DND-41 (cell line): ENCODE results near the gene SPPL3.
"Not testable (repeated sequence)": the region's sequence is repeated elsewhere in the genome, so short reads cannot be mapped to it uniquely, and the experiment has no call there.

Experiments
- ATAC-seq: fragments of 200-7000 bp; cut with Tn5 transposase; 3 replicates; pipeline ENCODE4 v1.9.1; 2021; ENCODE audit warnings: low read depth; ENCODE audit not compliant: insufficient read depth
- DNase-seq: peaks from one replicate; pipeline ENCODE4 v3.0.0-alpha.2; 2020
- H2AFZ ChIP-seq: 2 replicates; pipeline ENCODE4 v1.6.0; 2012; ENCODE audit warnings: low read depth, low read length
- H3K27ac ChIP-seq: 2 replicates; pipeline ENCODE4 v1.5.1; 2012; ENCODE audit warnings: low read length, inconsistent platforms
- H3K27me3 ChIP-seq: fragments of 200-600 bp; sonication (generic); 2 replicates; pipeline ENCODE4 v1.6.0; 2012; ENCODE audit warnings: low read length, mild to moderate bottlenecking, inconsistent platforms; ENCODE audit not compliant: insufficient read depth, poor library complexity
- H3K36me3 ChIP-seq: 2 replicates; pipeline ENCODE4 v1.5.1; 2012; ENCODE audit warnings: low read length, inconsistent platforms; ENCODE audit not compliant: insufficient read depth
- H3K4me1 ChIP-seq: 2 replicates; pipeline ENCODE4 v1.5.1; 2012; ENCODE audit warnings: mild to moderate bottlenecking, low read length; ENCODE audit not compliant: insufficient read depth
- H3K4me2 ChIP-seq: 2 replicates; pipeline ENCODE4 v1.6.0; 2012; ENCODE audit warnings: mild to moderate bottlenecking, moderate library complexity, low read length, inconsistent platforms; ENCODE audit not compliant: insufficient read depth
- H3K4me3 ChIP-seq, 2 experiments: fragments of 200-600 bp in 1 of 2; shearing (Covaris generic) in 1 of 2; 2 replicates each; pipeline ENCODE4 v1.5.1; 2012 to 2016; ENCODE audit warnings: inconsistent platforms in 2 of 2, low read length in 2 of 2, mild to moderate bottlenecking in 2 of 2, low read depth in 1 of 2, moderate library complexity in 1 of 2
- H3K79me2 ChIP-seq: 2 replicates; pipeline ENCODE4 v1.6.0; 2012; ENCODE audit warnings: low read length, inconsistent platforms; ENCODE audit not compliant: insufficient read depth
- H3K9ac ChIP-seq: 2 replicates; pipeline ENCODE4 v1.6.0; 2012; ENCODE audit warnings: low read depth, mild to moderate bottlenecking, inconsistent platforms, low read length, moderate library complexity
- H3K9me3 ChIP-seq: 2 replicates; pipeline ENCODE4 v1.5.1; 2012; ENCODE audit warnings: low read length, moderate library complexity, mild to moderate bottlenecking, inconsistent platforms; ENCODE audit not compliant: insufficient read depth, severe bottlenecking
- H4K20me1 ChIP-seq: 2 replicates; pipeline ENCODE4 v1.6.0; 2012; ENCODE audit warnings: low read length; ENCODE audit not compliant: insufficient read depth
- EZH2 ChIP-seq: IDR thresholded peaks from 3 replicates; pipeline ENCODE4 v1.6.1; 2012; ENCODE audit warnings: borderline replicate concordance, low read depth, mild to moderate bottlenecking, moderate library complexity, low read length, inconsistent platforms; ENCODE audit not compliant: severe bottlenecking
- TF ChIP-seq, protein P1 (sequence below): IDR thresholded peaks from 2 replicates; pipeline ENCODE4 v1.5.1; 2012; ENCODE audit warnings: borderline replicate concordance, low read length, moderate library complexity, mild to moderate bottlenecking; ENCODE audit not compliant: poor library complexity, severe bottlenecking; ENCODE audit errors: extremely low read depth

Gene SPPL3

DNA sequence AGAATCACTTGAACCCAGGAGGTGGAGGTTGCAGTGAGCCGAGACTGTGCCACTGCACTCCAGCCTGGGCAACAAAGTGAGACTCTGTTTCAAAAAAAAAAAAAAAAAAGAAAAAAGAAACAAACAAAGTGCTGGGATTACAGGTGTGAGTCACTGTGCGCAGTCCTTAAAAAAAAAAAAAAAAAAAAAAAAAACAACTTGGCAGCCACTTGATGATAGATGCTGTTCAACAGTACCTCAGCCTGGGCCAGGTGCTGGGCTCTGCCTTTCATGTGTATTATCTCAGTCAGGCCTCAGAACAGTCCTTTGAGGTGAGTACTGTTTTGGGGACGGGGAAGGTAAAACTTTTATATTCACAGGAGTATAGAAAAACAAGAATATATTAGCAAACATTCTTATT, 169.0 kb downstream of the SPPL3 start:
- Histone ChIP-seq H3K79me2 (no peaks in the 10 kb centered on the region), H3K36me3 (peaks cover 23% of the 10 kb centered on the region), H3K4me1 (no peaks in the 10 kb centered on the region), H3K27me3 (no peaks in the 10 kb centered on the region), H3K9ac (no peak overlapping the region), H3K4me2 (no peak overlapping the region), H4K20me1 (no peaks in the 10 kb centered on the region), H3K27ac (no peak overlapping the region), H3K4me3 (no peak overlapping the region), H2AFZ (no peak overlapping the region), H3K9me3 (no peaks in the 10 kb centered on the region)
- DNase-seq (no peak), ATAC-seq (no peak)
- TF ChIP-seq, protein P1, sequence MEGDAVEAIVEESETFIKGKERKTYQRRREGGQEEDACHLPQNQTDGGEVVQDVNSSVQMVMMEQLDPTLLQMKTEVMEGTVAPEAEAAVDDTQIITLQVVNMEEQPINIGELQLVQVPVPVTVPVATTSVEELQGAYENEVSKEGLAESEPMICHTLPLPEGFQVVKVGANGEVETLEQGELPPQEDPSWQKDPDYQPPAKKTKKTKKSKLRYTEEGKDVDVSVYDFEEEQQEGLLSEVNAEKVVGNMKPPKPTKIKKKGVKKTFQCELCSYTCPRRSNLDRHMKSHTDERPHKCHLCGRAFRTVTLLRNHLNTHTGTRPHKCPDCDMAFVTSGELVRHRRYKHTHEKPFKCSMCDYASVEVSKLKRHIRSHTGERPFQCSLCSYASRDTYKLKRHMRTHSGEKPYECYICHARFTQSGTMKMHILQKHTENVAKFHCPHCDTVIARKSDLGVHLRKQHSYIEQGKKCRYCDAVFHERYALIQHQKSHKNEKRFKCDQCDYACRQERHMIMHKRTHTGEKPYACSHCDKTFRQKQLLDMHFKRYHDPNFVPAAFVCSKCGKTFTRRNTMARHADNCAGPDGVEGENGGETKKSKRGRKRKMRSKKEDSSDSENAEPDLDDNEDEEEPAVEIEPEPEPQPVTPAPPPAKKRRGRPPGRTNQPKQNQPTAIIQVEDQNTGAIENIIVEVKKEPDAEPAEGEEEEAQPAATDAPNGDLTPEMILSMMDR, result no peak
- TF ChIP-seq EZH2, result no peak

GRCh38 chr12:120734210-120734609, 169.9 kb downstream of the SPPL3 start:
- Histone ChIP-seq H3K9me3 (no peaks in the 10 kb centered on the region), H3K27me3 (no peaks in the 10 kb centered on the region), H2AFZ (no peak overlapping the region), H3K79me2 (no peaks in the 10 kb centered on the region), H3K27ac (no peak overlapping the region), H3K4me2 (no peak overlapping the region), H3K4me3 (no peak overlapping the region), H3K36me3 (peaks cover 31% of the 10 kb centered on the region), H4K20me1 (no peaks in the 10 kb centered on the region), H3K9ac (no peak overlapping the region), H3K4me1 (no peaks in the 10 kb centered on the region)
- DNase-seq (no peak), ATAC-seq (no peak)
- TF ChIP-seq, protein P1, result no peak
- no peak for TF ChIP-seq EZH2

- no peak for ATAC-seq
- Histone ChIP-seq H3K27ac (no peak overlapping the region), H3K4me2 (no peak overlapping the region), H3K79me2 (no peaks in the 10 kb centered on the region), H3K27me3 (no peaks in the 10 kb centered on the region), H2AFZ (no peak overlapping the region), H3K4me3 (no peak overlapping the region), H3K9me3 (no peaks in the 10 kb centered on the region), H3K36me3 (peaks cover 24% of the 10 kb centered on the region), H4K20me1 (no peaks in the 10 kb centered on the region), H3K9ac (no peak overlapping the region), H3K4me1 (no peaks in the 10 kb centered on the region)
- TF ChIP-seq EZH2, result no peak
- TF ChIP-seq, protein P1, result no peak
- DNase-seq, result no peak
Observed at GRCh38 chr12:120733574-120733973, 170.6 kb downstream of the SPPL3 start.

- H3K36me3 ChIP-seq, result peaks cover 23% of the 10 kb centered on the region
- DNase-seq, H3K9ac ChIP-seq, H3K27me3 ChIP-seq, H4K20me1 ChIP-seq, H3K27ac ChIP-seq, ATAC-seq, H3K4me2 ChIP-seq, H3K4me1 ChIP-seq, H3K4me3 ChIP-seq, H3K79me2 ChIP-seq, H3K9me3 ChIP-seq, H2AFZ ChIP-seq: not testable (repeated sequence)
Observed at GRCh38 chr12:120732198-120732597, 172.0 kb downstream of the SPPL3 start.
